ENCODE results near the gene CLCNKA.
A peak's percentile ranks its signal among the peaks of the same experiment; 100 is the strongest.
"Not testable (repeated sequence)": the region's sequence is repeated elsewhere in the genome, so short reads cannot be mapped to it uniquely, and the experiment has no call there.

Gene CLCNKA

GRCh38 chr1:16026723-16027484 lies 5.1 kb downstream of the CLCNKA start:
- DNase-seq (ENCODE audit: low read depth), result no peak
- no peak overlapping the region for H3K4me3 ChIP-seq (ENCODE audit: low read depth, low read length)
- TF ChIP-seq CTCF (IDR thresholded peaks at IDR 0.05; ENCODE audit: low read depth, low read length, missing control alignments), result no peak

- no peak overlapping the region for H3K4me3 ChIP-seq (ENCODE audit: low read depth, low read length)
- TF ChIP-seq CTCF (IDR thresholded peaks at IDR 0.05; ENCODE audit: low read depth, low read length, missing control alignments), result no peak
- DNase-seq (ENCODE audit: low read depth), result no peak
Measured at GRCh38 chr1:16028237-16029002, 6.6 kb downstream of the CLCNKA start.

- not testable (repeated sequence) for H3K4me3 ChIP-seq (ENCODE audit: low read depth, low read length); DNase-seq (ENCODE audit: low read depth)
Measured at GRCh38 chr1:16029003-16029268, 7.1 kb downstream of the CLCNKA start.

- DNase-seq (ENCODE audit: low read depth), result no peak
- no peak for TF ChIP-seq CTCF (IDR thresholded peaks at IDR 0.05; ENCODE audit: low read depth, low read length, missing control alignments)
- H3K4me3 ChIP-seq (ENCODE audit: low read depth, low read length), result no peak overlapping the region
Measured at GRCh38 chr1:16029288-16029687, 7.5 kb downstream of the CLCNKA start.

- no peak for TF ChIP-seq CTCF (IDR thresholded peaks at IDR 0.05; ENCODE audit: low read depth, low read length, missing control alignments)
- no peak overlapping the region for H3K4me3 ChIP-seq (ENCODE audit: low read depth, low read length)
- DNase-seq (ENCODE audit: low read depth), result no peak
Measured at GRCh38 chr1:16031551-16031950, 9.7 kb downstream of the CLCNKA start.

- no peak overlapping the region for H3K4me3 ChIP-seq (ENCODE audit: low read depth, low read length)
- TF ChIP-seq CTCF (IDR thresholded peaks at IDR 0.05; ENCODE audit: low read depth, low read length, missing control alignments), result peak; percentile 90
- DNase-seq (ENCODE audit: low read depth), result no peak
Measured at GRCh38 chr1:16032388-16033102, 10.7 kb downstream of the CLCNKA start.

- DNase-seq (ENCODE audit: low read depth), result not testable (repeated sequence)
Measured at GRCh38 chr1:16033103-16033632, 11.3 kb downstream of the CLCNKA start.

GRCh38 chr1:16036461-16036860 lies 14.6 kb downstream of the CLCNKA start:
- not testable (repeated sequence) for DNase-seq (ENCODE audit: low read depth); H3K4me3 ChIP-seq (ENCODE audit: low read depth, low read length)

More at GRCh38 chr1:16033103-16033632, 11.3 kb downstream of the CLCNKA start:
- H3K4me3 ChIP-seq (ENCODE audit: low read depth, low read length), result not testable (repeated sequence)

All from GM12864 (cell line).